Spleen (tissue), 11 donors: ENCODE measurements around the gene PCNX1. TPM values are rescaled to one million over a fixed set of nuclear protein-coding genes. Genes with fewer than 3 reads are reported as not detected.

Experiments used
- DNase-seq: peaks from one replicate; pipeline ENCODE4 v3.0.0-alpha.2; 2020
- H3K27ac ChIP-seq, 8 donors: fragments of 200-600 bp; sonication (generic) in 7 of 8; 1 replicate in 4 of 8; 2 replicates in 4 of 8; pipeline versions ENCODE4 v1.5.0 to v1.8.0; 2016 to 2021; ENCODE audit warnings: inconsistent platforms in 4 of 8, mild to moderate bottlenecking in 4 of 8, moderate library complexity in 1 of 8
- H3K27me3 ChIP-seq, 7 donors: fragments of 200-600 bp; sonication (generic) in 6 of 7; replicated peaks in 1 of 7; 1 replicate in 4 of 7; 2 replicates in 3 of 7; pipeline versions ENCODE4 v1.5.0 to v1.8.0; 2016 to 2021; ENCODE audit warnings: inconsistent platforms in 3 of 7, mild to moderate bottlenecking in 1 of 7
- H3K36me3 ChIP-seq, 6 donors: fragments of 200-600 bp; sonication (generic) in 5 of 6; 1 replicate in 4 of 6; 2 replicates in 2 of 6; pipeline versions ENCODE4 v1.5.0 to v1.8.0; 2016 to 2021; ENCODE audit warnings: inconsistent platforms in 2 of 6
- H3K4me1 ChIP-seq, 6 donors: fragments of 200-600 bp; sonication (generic) in 5 of 6; 1 replicate in 3 of 6; 2 replicates in 3 of 6; pipeline versions ENCODE4 v1.5.0 to v1.8.0; 2016 to 2021; ENCODE audit warnings: inconsistent platforms in 3 of 6
- H3K4me3 ChIP-seq, 8 donors: fragments of 200-600 bp; sonication (generic) in 7 of 8; 1 replicate in 4 of 8; 2 replicates in 4 of 8; pipeline versions ENCODE4 v1.5.0 to v1.8.0; 2016 to 2021; ENCODE audit warnings: inconsistent platforms in 4 of 8, mild to moderate bottlenecking in 4 of 8, moderate library complexity in 2 of 8
- H3K9me3 ChIP-seq, 8 donors: fragments of 200-600 bp; sonication (generic) in 7 of 8; 1 replicate in 4 of 8; 2 replicates in 4 of 8; pipeline versions ENCODE4 v1.5.0 to v1.8.0; 2016 to 2021; ENCODE audit warnings: inconsistent platforms in 4 of 8
- POLR2A ChIP-seq, 3 donors: fragments of 450-650 bp; IDR thresholded peaks; one replicate each; pipeline ENCODE4 v1.5.1; 2017; ENCODE audit warnings: antibody characterized with exemption in 3 of 3, mild to moderate bottlenecking in 1 of 3
- POLR2AphosphoS5 ChIP-seq, 3 donors: sonication (generic); formaldehyde crosslinking; IDR thresholded peaks; one replicate each; pipeline ENCODE4 v1.5.1; 2017; ENCODE audit warnings: antibody characterized with exemption in 3 of 3
- WGBS, 5 donors: extraction: QIAGEN DNeasy Blood & Tissue Kit in 3 of 5; methylation state at CpG; one replicate each; pipeline versions ENCODE4 v1.1.5 to v1.1.7; 2013 to 2018; 5-methylcytosine and 5-hydroxymethylcytosine counted together
- intact Hi-C: fragments of 100-400 bp; cut with DNase I; formaldehyde crosslinking; loops from one replicate; pipeline ENCODE4 v1.15.0; 2023; ENCODE audit warnings: low total_unique reads
- polyA plus RNA-seq, 3 donors: library from polyadenylated mRNA; stranded (reverse); fragments of 200-250 nt; gene quantifications; one replicate each; pipeline ENCODE4 v1.2.1, GENCODE V29; 2013
- total RNA-seq, 7 donors: library from RNA; depleted of rRNA in 3 of 7; stranded (reverse); fragments of >200 nt in 3 of 7; fragmentation: NEBNext Ultra II Directional in 4 of 7; extraction: Animal tissue kit (Norgen Biotek cat#: 25700) in 4 of 7; gene quantifications; one replicate each; pipeline versions ENCODE4 v1.1.0 to v1.2.1, GENCODE V29; 2016 to 2021
- TF ChIP-seq, protein P1 (sequence below), 11 experiments: fragments of 200-600 bp in 7 of 11; fragments of 450-650 bp in 4 of 11; sonication (generic) in 4 of 11; IDR thresholded peaks in 8 of 11; conservative IDR thresholded peaks in 3 of 11; 1 replicate in 7 of 11; 2 replicates in 4 of 11; pipeline versions ENCODE4 v1.4.0 to v1.8.0; 2016 to 2021; ENCODE audit warnings: antibody characterized with exemption in 11 of 11, inconsistent platforms in 4 of 11, mild to moderate bottlenecking in 1 of 11
- donor health status: healthy with polysubstance abuse.
- donor health status: DM: no; HTN: no; CAD: no; lungs with moderate emphysema.
- donor health status: DM: no; HTN: no; CAD: no.
- donor health status: Bipolar disorder and iron deficiency.
- donor health status: healthy.
- donor health status: DM: no; HTN: no; CAD: no.
- donor health status: DM: yes; HTN: yes; CAD: no.

The PCNX1 gene
- total and polyA plus RNA-seq, 10 donors: 4.0 to 149 (median 100) TPM

DNA sequence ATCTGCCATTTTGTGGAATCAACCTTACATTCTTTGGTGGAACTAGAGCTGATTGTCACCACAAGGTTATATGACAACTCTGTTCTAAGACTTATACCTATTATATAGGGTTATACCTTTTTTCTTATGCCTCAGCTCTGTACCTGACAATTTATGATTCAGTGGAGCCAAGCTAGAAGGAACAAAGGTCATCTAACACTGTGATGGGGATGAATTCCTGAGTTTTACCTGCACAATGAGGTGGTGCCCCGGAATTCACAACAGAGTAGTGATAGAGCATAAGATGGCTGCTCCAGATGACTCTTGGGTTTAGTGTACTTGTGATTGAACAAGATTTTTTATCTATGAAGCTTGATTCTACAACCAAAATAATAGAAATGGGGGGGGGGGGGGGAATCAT is 207.3 kb downstream of the PCNX1 start:
- 93 to 100% (median 97%) methylated on average over 1 of the region's 1 CpG for WGBS, 5 donors
- TF ChIP-seq, protein P1, sequence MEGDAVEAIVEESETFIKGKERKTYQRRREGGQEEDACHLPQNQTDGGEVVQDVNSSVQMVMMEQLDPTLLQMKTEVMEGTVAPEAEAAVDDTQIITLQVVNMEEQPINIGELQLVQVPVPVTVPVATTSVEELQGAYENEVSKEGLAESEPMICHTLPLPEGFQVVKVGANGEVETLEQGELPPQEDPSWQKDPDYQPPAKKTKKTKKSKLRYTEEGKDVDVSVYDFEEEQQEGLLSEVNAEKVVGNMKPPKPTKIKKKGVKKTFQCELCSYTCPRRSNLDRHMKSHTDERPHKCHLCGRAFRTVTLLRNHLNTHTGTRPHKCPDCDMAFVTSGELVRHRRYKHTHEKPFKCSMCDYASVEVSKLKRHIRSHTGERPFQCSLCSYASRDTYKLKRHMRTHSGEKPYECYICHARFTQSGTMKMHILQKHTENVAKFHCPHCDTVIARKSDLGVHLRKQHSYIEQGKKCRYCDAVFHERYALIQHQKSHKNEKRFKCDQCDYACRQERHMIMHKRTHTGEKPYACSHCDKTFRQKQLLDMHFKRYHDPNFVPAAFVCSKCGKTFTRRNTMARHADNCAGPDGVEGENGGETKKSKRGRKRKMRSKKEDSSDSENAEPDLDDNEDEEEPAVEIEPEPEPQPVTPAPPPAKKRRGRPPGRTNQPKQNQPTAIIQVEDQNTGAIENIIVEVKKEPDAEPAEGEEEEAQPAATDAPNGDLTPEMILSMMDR (IDR thresholded peaks at IDR 0.05 in 8 of 11, conservative IDR thresholded peaks at IDR 0.05 in 3 of 11): no peak
- TF ChIP-seq POLR2AphosphoS5 (IDR thresholded peaks at IDR 0.05): no peak
- no peak for TF ChIP-seq POLR2A (IDR thresholded peaks at IDR 0.05)
- Histone ChIP-seq H3K36me3 (peaks cover 2 to 69% (median 21%) of the 10 kb centered on the region in 6 donors), H3K27me3 (no peaks in the 10 kb centered on the region), H3K4me1 (peaks cover 0 to 22% (median 4%) of the 10 kb centered on the region in 6 donors), H3K4me3 (no peak overlapping the region), H3K9me3 (no peaks in the 10 kb centered on the region), H3K27ac (no peak overlapping the region)
- DNase-seq: no peak
- intact Hi-C loops: no loop called here

DNA sequence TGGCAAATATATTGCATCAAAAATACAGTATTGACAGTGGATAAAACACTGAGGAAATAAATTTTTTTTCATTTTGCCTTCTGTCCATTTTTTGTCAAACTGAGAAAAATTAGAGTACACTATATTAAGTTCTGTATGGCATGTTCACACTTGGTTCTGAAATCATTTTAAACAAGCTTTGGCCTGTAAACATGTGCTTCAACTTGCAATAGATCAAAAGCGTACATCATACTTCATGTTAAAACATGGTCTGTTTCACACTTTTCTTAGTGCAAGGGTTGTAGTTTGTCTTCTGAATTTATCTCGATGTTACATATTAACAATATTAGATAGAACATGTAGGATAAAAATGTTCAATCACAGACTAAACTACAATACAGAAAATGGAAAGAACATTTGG is 208.0 kb downstream of the PCNX1 start:
- no peak for DNase-seq
- H3K4me1 ChIP-seq: peaks cover 0 to 22% (median 4%) of the 10 kb centered on the region in 6 donors
- H3K36me3 ChIP-seq: peaks cover 2 to 61% (median 14%) of the 10 kb centered on the region in 6 donors
- WGBS, 5 donors: 96 to 100% (median 99%) methylated on average over 2 of the region's 2 CpGs
- no peaks in the 10 kb centered on the region for H3K9me3 ChIP-seq
- H3K27me3 ChIP-seq: no peaks in the 10 kb centered on the region
- TF ChIP-seq POLR2AphosphoS5 (IDR thresholded peaks at IDR 0.05): no peak
- H3K27ac ChIP-seq: no peak overlapping the region
- intact Hi-C loops: no loop called here
- H3K4me3 ChIP-seq: no peak overlapping the region

DNA sequence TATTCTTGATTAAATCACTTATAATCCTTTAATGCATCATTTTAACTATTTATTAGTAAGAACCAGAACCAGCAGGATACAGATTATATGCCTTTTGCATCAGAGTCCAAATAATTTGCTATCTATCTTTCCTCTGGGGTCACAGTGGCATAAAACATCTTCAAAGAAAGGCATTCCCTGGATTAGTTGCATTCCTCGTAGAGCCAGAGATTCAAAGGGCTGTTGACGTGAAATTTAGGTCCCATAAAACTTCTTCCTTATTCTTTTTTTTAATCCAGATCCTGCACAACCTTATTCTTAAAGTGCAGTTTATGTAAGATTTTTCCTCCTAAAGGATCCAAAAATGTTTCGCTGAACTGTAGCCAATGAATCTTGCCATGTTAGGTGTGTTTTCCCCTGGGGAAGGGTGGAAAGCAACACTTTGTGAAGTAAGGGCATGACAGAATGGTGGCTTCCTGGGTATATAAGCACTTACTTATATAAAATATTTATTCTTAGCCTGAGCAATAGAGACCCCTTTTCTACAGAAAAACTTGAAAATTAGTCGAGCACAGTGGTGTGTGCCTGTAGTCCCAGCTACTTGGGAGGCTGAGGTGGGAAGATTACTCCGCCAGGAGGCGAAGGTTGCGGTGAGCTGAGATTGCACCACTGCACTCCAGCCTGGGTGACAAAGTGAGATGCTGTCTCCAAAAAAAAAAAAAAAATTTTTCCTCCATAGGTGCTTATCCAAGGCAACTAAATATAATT is 208.7 kb downstream of the PCNX1 start:
- no peak overlapping the region for H3K27ac ChIP-seq
- peaks cover 0 to 54% (median 7%) of the 10 kb centered on the region in 6 donors for H3K36me3 ChIP-seq
- TF ChIP-seq, protein P1 (IDR thresholded peaks at IDR 0.05 in 8 of 11, conservative IDR thresholded peaks at IDR 0.05 in 3 of 11): no peak
- TF ChIP-seq POLR2AphosphoS5 (IDR thresholded peaks at IDR 0.05) (no peak), POLR2A (IDR thresholded peaks at IDR 0.05) (no peak)
- 82 to 96% (median 87%) methylated on average over 7 of the region's 7 CpGs for WGBS, 5 donors
- no peaks in the 10 kb centered on the region for H3K9me3 ChIP-seq
- intact Hi-C loops: no loop called here
- no peaks in the 10 kb centered on the region for H3K27me3 ChIP-seq
- no peak for DNase-seq
- no peak overlapping the region for H3K4me3 ChIP-seq
- peaks cover 0 to 22% (median 4%) of the 10 kb centered on the region in 6 donors for H3K4me1 ChIP-seq

DNA sequence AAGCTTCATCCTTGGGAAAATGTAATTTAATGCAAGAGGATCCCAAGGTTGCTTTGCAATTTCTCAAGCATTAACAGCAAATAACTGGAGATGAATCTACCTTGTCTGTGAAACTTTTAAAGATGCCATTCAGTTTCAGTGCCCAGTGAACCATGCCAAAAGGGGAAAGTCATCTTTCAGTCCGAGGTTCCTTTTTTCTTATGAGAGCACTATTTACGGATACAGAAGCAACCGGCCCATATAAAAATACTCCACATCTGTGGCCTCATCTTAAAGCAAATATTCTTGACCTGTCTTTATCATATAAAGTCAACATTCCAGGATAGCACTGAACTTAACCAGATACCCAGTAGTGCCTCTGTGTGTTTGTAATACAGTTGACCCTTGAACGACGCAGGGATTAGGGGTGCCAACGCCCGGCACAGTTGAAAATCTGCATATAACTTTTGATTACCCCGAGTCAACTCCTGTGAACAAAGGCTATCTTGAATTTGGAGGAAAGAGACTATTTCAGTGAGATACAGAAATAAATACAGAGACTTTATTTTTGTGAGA is 209.4 kb downstream of the PCNX1 start:
- Histone ChIP-seq H3K4me1 (peaks cover 0 to 22% (median 4%) of the 10 kb centered on the region in 6 donors), H3K27me3 (no peaks in the 10 kb centered on the region), H3K27ac (peak overlapping the region in 2 of 8 donors; percentile 13 to 47), H3K36me3 (peaks cover 0 to 48% (median 4%) of the 10 kb centered on the region in 6 donors), H3K9me3 (no peaks in the 10 kb centered on the region), H3K4me3 (no peak overlapping the region)
- TF ChIP-seq POLR2A (IDR thresholded peaks at IDR 0.05) (no peak), POLR2AphosphoS5 (IDR thresholded peaks at IDR 0.05) (no peak)
- TF ChIP-seq, protein P1 (IDR thresholded peaks at IDR 0.05 in 8 of 11, conservative IDR thresholded peaks at IDR 0.05 in 3 of 11): no peak
- DNase-seq: no peak
- whole genome bisulfite sequencing, 5 donors: 68 to 83% (median 78%) methylated on average over 8 of the region's 8 CpGs
- intact Hi-C loops: no loop called here
